WI38 (cell line): Measurements from ENCODE around the gene CWC15.
"Not testable (repeated sequence)": the region's sequence is repeated elsewhere in the genome, so short reads cannot be mapped to it uniquely, and the experiment has no call there.

Experiments used
- H3K4me3 ChIP-seq: 2 replicates; pipeline ENCODE4 v1.5.1; 2011; ENCODE audit warnings: low read depth, mild to moderate bottlenecking, control low read depth, low read length
- CTCF ChIP-seq: IDR thresholded peaks from 2 replicates; pipeline ENCODE4 v1.5.1; 2012; ENCODE audit warnings: low read depth, mild to moderate bottlenecking, control low read depth, low read length

Gene CWC15

DNA sequence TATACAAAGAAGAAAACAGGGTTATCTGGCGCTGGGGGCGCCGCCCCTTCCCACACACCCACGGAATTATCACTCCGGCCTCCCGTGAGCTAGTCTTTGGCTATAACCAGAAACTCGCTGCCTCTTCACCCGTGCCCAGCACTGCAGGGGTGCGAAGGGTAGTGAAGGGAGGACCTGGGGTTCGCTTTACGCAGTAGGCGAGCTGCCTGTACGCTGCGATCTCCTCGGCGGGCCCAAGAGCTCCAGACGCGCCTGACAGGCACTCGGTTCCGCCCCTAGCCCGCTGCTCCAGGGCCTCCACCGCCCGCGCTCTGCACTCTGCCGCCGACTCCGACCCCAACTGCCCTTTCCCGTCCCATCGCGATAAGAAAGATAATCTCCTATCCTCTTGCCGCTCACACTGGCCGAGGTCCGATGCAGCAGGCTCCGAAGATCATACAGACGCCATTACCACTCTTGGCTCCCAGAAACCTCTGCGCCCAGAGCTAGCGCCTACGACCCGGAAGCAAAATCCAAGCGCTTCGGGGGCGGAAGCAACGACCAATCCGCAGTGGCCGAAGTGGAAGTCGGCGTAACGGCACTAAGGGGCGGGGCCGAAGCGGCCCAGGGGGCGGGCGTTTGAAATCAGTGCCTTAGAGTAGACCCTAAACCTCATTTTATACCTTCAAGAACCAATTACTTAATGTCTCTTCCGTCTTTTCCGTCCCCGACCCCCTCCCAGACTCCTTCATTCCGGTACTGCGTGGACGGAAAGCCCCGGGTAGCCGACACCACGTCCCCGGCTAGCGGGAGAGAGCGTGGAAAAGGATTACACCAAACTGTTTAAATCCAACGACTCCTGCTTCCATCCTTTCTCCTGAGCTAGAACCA, at the start of gene CWC15, which contains the start of gene KDM4D:
TSS of gene CWC15 (minus strand) at position 458 of the 870 bp plus-strand sequence. CDS start 1,371 bp downstream, outside the sequence.
TSS of gene KDM4D (plus strand) at position 611 of the 870 bp plus-strand sequence. CDS start 23,664 bp downstream, outside the sequence.
- H3K4me3 ChIP-seq, result peak within 1 kb of the TSS; percentile 95
- TF ChIP-seq CTCF, result no peak

- H3K4me3 ChIP-seq, result not testable (repeated sequence)
These were observed 48.1 kb upstream of the CWC15 start for GRCh38 chr11:95021468-95021867.

- TF ChIP-seq CTCF, result no peak
- H3K4me3 ChIP-seq, result no peak overlapping the region
These were observed 42.8 kb upstream of the CWC15 start for GRCh38 chr11:95016139-95016538.

DNA sequence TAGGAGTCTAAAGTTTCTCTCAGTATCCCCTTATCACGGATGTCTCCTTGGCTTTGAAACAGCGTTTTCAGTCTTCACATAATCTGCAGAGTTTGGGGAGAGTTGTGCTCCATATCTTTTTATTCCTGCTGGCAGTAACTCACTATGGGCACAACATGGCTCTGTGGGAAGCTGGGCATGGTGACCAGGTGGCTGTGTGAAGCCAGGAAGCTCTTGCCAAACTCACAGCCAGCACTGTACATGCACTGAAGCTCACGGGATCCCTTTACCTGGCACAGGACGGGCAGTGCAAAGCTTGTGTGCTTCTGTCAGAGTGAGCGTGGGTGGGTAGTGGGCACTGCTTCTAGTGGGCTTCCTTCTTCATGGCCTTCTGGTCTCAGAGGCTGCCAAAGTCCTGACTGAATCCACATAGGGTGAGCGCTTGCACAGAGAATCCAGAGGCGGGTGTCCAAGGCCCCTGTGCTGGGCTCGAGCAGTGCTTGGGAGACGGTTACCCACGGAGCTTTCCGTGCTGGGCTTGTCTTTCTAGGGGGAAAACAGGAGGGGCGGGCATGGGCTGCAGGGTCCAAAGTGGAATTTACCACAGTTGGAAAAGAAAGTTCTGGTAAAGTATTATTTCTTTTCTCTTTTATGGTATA, 40.9 kb upstream of the CWC15 start:
- TF ChIP-seq CTCF, result no peak
- no peak overlapping the region for H3K4me3 ChIP-seq

DNA sequence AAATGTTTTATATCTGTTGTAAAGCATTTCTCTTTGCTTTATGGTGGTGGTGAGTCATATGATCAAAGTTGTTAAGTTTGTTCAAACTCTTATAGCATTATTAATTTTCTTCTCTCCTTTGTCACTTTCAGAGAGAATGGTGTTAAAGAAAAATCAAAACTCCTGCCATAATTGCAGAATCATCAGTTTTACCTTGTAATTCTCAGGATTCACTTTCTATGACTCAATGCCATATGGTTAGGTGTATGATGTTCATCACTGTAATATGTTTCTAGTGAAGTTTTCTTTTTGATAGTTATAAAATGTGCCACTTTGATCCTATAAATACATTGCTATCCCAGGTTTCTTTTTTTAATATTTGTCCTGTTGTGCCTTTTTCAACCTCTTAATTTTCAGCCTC, 38.0 kb upstream of the CWC15 start:
- TF ChIP-seq CTCF, result no peak
- no peak overlapping the region for H3K4me3 ChIP-seq

GRCh38 chr11:95005642-95006041, 32.3 kb upstream of the CWC15 start:
- H3K4me3 ChIP-seq, result no peak overlapping the region
- no peak for TF ChIP-seq CTCF

DNA sequence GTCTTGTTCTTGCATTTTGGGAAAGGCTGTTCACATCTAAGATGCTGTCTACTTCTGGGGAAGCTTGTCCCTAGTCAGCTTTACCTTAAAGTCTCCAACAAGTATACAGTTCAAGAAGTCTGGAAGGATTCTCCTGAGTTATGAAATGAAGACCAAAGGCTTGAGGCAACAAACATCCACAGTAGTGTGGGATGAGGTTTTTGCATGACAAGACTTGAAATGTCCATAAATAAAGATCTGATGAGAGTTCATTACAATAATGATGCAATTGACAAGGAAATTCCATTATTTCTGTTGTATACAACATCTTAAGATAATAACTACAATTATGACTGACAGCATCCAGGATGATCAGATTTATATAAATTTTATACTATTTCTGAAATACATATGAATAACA, 30.4 kb upstream of the CWC15 start:
- TF ChIP-seq CTCF, result no peak
- no peak overlapping the region for H3K4me3 ChIP-seq
